Ishikawa (cell line): ENCODE measurements around the gene MTHFD1L.

Source experiments
- CEBPB ChIP-seq: IDR thresholded peaks from 2 replicates; pipeline ENCODE4 v1.6.1; 2012
- EGR1 ChIP-seq: IDR thresholded peaks from 2 replicates; pipeline ENCODE4 v1.6.1; 2012
- EP300 ChIP-seq: IDR thresholded peaks from 2 replicates; pipeline ENCODE4 v1.6.1; 2012; ENCODE audit warnings: borderline replicate concordance
- MAX ChIP-seq: IDR thresholded peaks from 2 replicates; pipeline ENCODE4 v1.6.1; 2012
- RAD21 ChIP-seq: IDR thresholded peaks from 2 replicates; pipeline ENCODE4 v1.6.1; 2012; ENCODE audit warnings: low read depth
- REST ChIP-seq: IDR thresholded peaks from 2 replicates; pipeline ENCODE4 v1.6.1; 2012; ENCODE audit warnings: low read depth, mild to moderate bottlenecking
- TAF1 ChIP-seq: IDR thresholded peaks from 2 replicates; pipeline ENCODE4 v1.6.1; 2012; ENCODE audit warnings: low read depth, mild to moderate bottlenecking
- TF ChIP-seq, protein P1 (sequence below): IDR thresholded peaks from 2 replicates; pipeline ENCODE4 v1.6.1; 2012

DNA sequence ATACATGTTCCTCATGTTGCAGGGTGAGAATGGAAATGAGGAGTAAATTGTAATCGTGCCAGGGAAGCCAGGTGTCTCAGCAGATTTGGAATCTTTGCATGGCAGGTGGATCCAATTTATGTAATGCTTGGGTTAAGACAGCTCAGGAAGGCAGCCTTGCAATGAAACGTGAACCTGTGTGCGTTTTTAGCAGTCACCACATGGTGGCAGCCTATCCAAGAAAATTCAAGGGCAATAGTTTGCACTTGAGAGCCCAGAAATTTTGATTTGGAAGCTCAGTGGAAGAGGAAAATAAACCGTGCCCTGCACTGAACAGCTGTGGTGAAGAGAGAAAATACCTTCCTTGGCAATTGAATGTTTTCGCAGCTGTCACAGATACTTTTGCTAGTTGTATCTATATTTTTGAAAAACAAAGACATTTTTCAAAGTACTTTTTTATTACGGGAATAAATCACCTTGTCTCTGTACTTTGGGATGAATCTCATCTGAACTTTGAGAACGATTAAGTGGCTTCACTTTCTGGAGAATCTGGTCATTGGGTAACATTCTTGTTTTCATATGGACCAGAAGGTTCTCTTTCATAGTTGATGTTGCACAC lies 26.5 kb downstream of the MTHFD1L start:
- TF ChIP-seq REST (no peak), RAD21 (peak; percentile 78), EGR1 (no peak), EP300 (no peak), CEBPB (no peak), TAF1 (no peak), MAX (no peak)
- TF ChIP-seq, protein P1, sequence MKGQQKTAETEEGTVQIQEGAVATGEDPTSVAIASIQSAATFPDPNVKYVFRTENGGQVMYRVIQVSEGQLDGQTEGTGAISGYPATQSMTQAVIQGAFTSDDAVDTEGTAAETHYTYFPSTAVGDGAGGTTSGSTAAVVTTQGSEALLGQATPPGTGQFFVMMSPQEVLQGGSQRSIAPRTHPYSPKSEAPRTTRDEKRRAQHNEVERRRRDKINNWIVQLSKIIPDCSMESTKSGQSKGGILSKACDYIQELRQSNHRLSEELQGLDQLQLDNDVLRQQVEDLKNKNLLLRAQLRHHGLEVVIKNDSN = no peak
